Caco-2 (cell line): Measurements from ENCODE around the gene ZDHHC15. TPM values are rescaled to one million over a fixed set of nuclear protein-coding genes. Genes with fewer than 3 reads are reported as not detected.
"Not testable (repeated sequence)": the region's sequence is repeated elsewhere in the genome, so short reads cannot be mapped to it uniquely, and the experiment has no call there.

ENCODE experiments used
- BruUV-seq: library from RNA; stranded (reverse); fragments of 400-500 nt; replicated peaks from 2 replicates; lab custom pipeline; 2021; lab: Mats Ljungman, UMichigan
- CTCF ChIA-PET: fragments of 300-600 bp; sonication (Branson Sonifier 250); formaldehyde crosslinking; loops from one replicate; lab custom pipeline; 2022; ENCODE audit warnings: antibody characterized with exemption; lab: Charles Lee
- POLR2A ChIA-PET: fragments of 300-600 bp; sonication (Branson Sonifier 250); formaldehyde crosslinking; loops from one replicate; lab custom pipeline; 2022; ENCODE audit warnings: antibody characterized with exemption; lab: Charles Lee
- DNase-seq, 2 experiments: peaks; one replicate each; pipeline versions ENCODE4 v3.0.0 to v3.0.0-alpha.2; 2020 to 2022
- H3K27me3 ChIP-seq: replicated peaks from 2 replicates; pipeline ENCODE4 v1.6.0; 2011; ENCODE audit warnings: low read length; ENCODE audit not compliant: control insufficient read depth, insufficient read depth
- H3K36me3 ChIP-seq: 2 replicates; pipeline ENCODE4 v1.5.1; 2011; ENCODE audit warnings: low read length; ENCODE audit not compliant: control insufficient read depth, insufficient read depth
- H3K4me1 ChIP-seq: fragments of 250-450 bp; sonication (Bioruptor Pico); 2 replicates; pipeline ENCODE4 v1.5.1; 2020; ENCODE audit warnings: mild to moderate bottlenecking
- H3K4me3 ChIP-seq: 2 replicates; pipeline ENCODE4 v1.5.1; 2011; ENCODE audit warnings: low read depth, mild to moderate bottlenecking, control low read depth, low read length
- H3K9me3 ChIP-seq: fragments of 250-450 bp; sonication (Bioruptor Pico); 2 replicates; pipeline ENCODE4 v1.5.1; 2020; ENCODE audit warnings: mild to moderate bottlenecking, moderate library complexity
- H3K27ac Mint-ChIP-seq: one replicate; pipeline ENCODE4 v1.8.0; 2022; ENCODE audit warnings: mixed read lengths; ENCODE audit not compliant: unreplicated experiment
- H3K27me3 Mint-ChIP-seq: one replicate; pipeline ENCODE4 v1.8.0; 2022; ENCODE audit warnings: mixed read lengths; ENCODE audit not compliant: insufficient read depth, unreplicated experiment
- H3K36me3 Mint-ChIP-seq: one replicate; pipeline ENCODE4 v1.8.0; 2022; ENCODE audit warnings: mild to moderate bottlenecking, mixed read lengths; ENCODE audit not compliant: insufficient read depth, unreplicated experiment
- H3K4me1 Mint-ChIP-seq: one replicate; pipeline ENCODE4 v1.8.0; 2022; ENCODE audit warnings: low read depth, mixed read lengths; ENCODE audit not compliant: unreplicated experiment
- H3K4me3 Mint-ChIP-seq: one replicate; pipeline ENCODE4 v1.8.0; 2022; ENCODE audit warnings: mild to moderate bottlenecking, moderate library complexity, mixed read lengths; ENCODE audit not compliant: unreplicated experiment
- H3K9me3 Mint-ChIP-seq: one replicate; pipeline ENCODE4 v1.8.0; 2022; ENCODE audit warnings: mixed read lengths; ENCODE audit not compliant: unreplicated experiment
- intact Hi-C: fragments of 100-400 bp; cut with micrococcal nuclease; formaldehyde crosslinking; loops from one replicate; pipeline ENCODE4 v1.10.0; 2022; ENCODE audit not compliant: unreplicated experiment
- total RNA-seq: library from RNA; stranded (reverse); gene quantifications from 2 replicates; pipeline ENCODE4 v1.2.3, GENCODE V29; 2022
- TF ChIP-seq, protein P1 (sequence below), 2 experiments: fragments of 200-600 bp in 1 of 2; IDR thresholded peaks; 1 replicate in 1 of 2; 2 replicates in 1 of 2; pipeline versions ENCODE4 v1.5.1 to v1.8.0; 2011 to 2022; ENCODE audit warnings: antibody characterized with exemption in 1 of 2, control low read depth in 1 of 2, inconsistent platforms in 1 of 2, low read depth in 1 of 2, low read length in 1 of 2, mild to moderate bottlenecking in 1 of 2, moderate library complexity in 1 of 2; ENCODE audit not compliant: insufficient read depth in 1 of 2, severe bottlenecking in 1 of 2, unreplicated experiment in 1 of 2

The ZDHHC15 gene
- total RNA-seq, 1 experiment from 2014 or later, result not detected

DNA sequence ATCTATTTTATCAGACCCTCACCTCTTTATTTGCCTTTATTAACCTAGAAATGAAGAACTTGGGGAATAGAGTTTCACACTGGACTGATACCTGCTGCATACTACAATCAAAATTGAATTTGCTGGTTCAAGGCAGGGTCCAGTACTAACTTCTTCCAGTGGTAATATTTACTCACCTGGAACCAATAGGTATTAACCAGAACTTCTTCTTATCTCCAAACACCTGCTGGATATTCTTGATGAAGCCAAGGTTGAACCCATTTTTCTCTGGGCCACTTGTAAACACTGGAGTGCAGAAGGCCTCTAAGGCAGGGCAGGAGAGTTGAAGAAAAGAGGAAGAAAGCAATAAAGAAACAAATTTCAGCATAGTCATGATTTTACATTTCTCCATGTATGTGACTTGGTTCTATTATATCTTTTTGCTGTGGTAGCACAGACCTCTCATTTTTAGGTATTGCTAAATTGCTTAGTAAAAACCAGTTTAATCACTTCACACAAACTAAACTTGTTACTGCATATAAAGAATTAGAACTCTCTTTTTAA, 101.1 kb downstream of the ZDHHC15 start:
- ChIA-PET POLR2A (no interaction called here), CTCF (no interaction called here)
- H3K27ac Mint-ChIP-seq, result no peak overlapping the region
- H3K4me1 ChIP-seq, result no peaks in the 10 kb centered on the region
- H3K9me3 Mint-ChIP-seq, result no peaks in the 10 kb centered on the region
- no peaks in the 10 kb centered on the region for H3K9me3 ChIP-seq
- no peaks in the 10 kb centered on the region for H3K27me3 ChIP-seq
- no peak overlapping the region for H3K4me3 ChIP-seq
- intact Hi-C loops, result no loop called here
- TF ChIP-seq, protein P1, sequence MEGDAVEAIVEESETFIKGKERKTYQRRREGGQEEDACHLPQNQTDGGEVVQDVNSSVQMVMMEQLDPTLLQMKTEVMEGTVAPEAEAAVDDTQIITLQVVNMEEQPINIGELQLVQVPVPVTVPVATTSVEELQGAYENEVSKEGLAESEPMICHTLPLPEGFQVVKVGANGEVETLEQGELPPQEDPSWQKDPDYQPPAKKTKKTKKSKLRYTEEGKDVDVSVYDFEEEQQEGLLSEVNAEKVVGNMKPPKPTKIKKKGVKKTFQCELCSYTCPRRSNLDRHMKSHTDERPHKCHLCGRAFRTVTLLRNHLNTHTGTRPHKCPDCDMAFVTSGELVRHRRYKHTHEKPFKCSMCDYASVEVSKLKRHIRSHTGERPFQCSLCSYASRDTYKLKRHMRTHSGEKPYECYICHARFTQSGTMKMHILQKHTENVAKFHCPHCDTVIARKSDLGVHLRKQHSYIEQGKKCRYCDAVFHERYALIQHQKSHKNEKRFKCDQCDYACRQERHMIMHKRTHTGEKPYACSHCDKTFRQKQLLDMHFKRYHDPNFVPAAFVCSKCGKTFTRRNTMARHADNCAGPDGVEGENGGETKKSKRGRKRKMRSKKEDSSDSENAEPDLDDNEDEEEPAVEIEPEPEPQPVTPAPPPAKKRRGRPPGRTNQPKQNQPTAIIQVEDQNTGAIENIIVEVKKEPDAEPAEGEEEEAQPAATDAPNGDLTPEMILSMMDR (IDR thresholded peaks at IDR 0.05; ENCODE audit: insufficient read depth in 1 of 2, low read depth in 1 of 2, low read length in 1 of 2, severe bottlenecking in 1 of 2, unreplicated experiment in 1 of 2), result no peak
- H3K36me3 ChIP-seq, result no peaks in the 10 kb centered on the region
- no TSS peak for BruUV-seq
- H3K36me3 Mint-ChIP-seq, result no peaks in the 10 kb centered on the region
- no peak for DNase-seq
- no peaks in the 10 kb centered on the region for H3K27me3 Mint-ChIP-seq
- no peaks in the 10 kb centered on the region for H3K4me1 Mint-ChIP-seq
- H3K4me3 Mint-ChIP-seq, result no peak overlapping the region

DNA sequence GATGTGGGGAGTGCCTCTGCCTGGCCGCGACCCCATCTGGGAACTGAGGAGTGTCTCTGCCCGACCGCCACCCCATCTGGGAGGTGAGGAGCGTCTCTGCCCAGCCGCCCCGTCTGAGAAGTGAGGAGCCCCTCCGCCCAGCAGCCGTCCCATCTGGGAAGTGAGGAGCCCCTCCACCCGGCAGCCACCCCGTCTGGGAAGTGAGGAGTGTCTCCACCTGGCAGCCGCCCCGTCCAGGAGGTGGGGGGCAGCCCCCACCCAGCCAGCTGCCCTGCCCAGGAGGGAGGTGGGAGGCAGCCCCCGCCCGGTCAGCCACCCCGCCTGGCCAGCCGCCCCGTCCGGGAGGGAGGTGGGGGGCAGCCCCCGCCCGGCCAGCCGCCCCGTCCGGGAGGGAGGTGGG, 115.7 kb downstream of the ZDHHC15 start:
- H3K4me1 ChIP-seq, CTCF ChIA-PET, H3K4me1 Mint-ChIP-seq, H3K4me3 Mint-ChIP-seq, H3K4me3 ChIP-seq, H3K36me3 ChIP-seq, intact Hi-C loops, H3K9me3 Mint-ChIP-seq, H3K9me3 ChIP-seq, H3K27ac Mint-ChIP-seq, POLR2A ChIA-PET, H3K27me3 ChIP-seq, H3K27me3 Mint-ChIP-seq, DNase-seq, BruUV-seq, H3K36me3 Mint-ChIP-seq: not testable (repeated sequence)

DNA sequence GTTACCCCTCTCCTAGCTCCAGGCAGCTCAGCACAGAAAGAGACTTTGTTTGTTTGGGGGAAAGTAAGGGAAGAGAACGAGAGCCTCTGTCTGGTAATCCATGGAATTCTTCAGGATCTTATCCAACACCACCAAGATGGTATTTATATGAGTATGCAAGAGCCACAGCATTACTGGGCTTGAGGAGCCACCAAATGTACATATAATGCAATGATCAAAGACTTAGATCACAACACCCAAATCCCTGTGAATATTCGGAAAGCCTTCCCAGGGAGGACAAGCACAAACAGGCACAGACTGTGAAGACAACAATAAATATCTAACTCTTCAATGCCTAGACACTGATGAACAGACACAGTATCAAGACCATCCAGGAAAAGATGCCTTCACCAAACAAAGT, 132.4 kb downstream of the ZDHHC15 start:
- Histone ChIP-seq H3K4me3 (no peak overlapping the region), H3K4me1 (no peaks in the 10 kb centered on the region), H3K27me3 (no peaks in the 10 kb centered on the region), H3K9me3 (no peaks in the 10 kb centered on the region), H3K36me3 (no peaks in the 10 kb centered on the region)
- Mint-ChIP-seq H3K27me3 (no peaks in the 10 kb centered on the region), H3K4me1 (no peaks in the 10 kb centered on the region), H3K36me3 (no peaks in the 10 kb centered on the region), H3K27ac (no peak overlapping the region), H3K9me3 (peaks cover 14% of the 10 kb centered on the region), H3K4me3 (no peak overlapping the region)
- ChIA-PET CTCF (no interaction called here), POLR2A (no interaction called here)
- no peak for DNase-seq
- intact Hi-C loops, result no loop called here
- TF ChIP-seq, protein P1 (IDR thresholded peaks at IDR 0.05; ENCODE audit: insufficient read depth in 1 of 2, low read depth in 1 of 2, low read length in 1 of 2, severe bottlenecking in 1 of 2, unreplicated experiment in 1 of 2), result no peak
- no TSS peak for BruUV-seq

DNA sequence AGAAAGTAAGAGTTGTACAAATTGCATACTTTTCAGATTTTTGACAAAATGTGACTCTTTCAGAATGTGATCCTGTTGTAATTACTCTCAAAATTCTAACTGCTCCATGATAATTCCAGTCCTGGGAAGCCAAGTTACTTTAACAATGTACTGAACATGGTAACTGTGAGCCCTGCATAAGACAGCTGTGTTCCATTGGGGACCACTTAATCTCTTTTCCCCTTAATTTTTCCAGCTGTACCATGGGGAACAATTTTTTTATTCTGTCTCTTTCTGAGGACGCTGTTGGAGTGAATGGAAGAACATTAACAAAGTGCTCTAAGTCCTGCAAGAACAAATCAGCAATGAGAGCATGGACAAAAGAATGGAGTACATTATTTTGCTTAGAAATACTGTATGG, 153.1 kb downstream of the ZDHHC15 start:
- Mint-ChIP-seq H3K4me3 (no peak overlapping the region), H3K9me3 (no peaks in the 10 kb centered on the region), H3K27ac (no peak overlapping the region), H3K27me3 (no peaks in the 10 kb centered on the region), H3K4me1 (no peaks in the 10 kb centered on the region), H3K36me3 (no peaks in the 10 kb centered on the region)
- POLR2A ChIA-PET, result no interaction called here
- H3K9me3 ChIP-seq, result no peaks in the 10 kb centered on the region
- no peaks in the 10 kb centered on the region for H3K36me3 ChIP-seq
- CTCF ChIA-PET, result no interaction called here
- TF ChIP-seq, protein P1 (IDR thresholded peaks at IDR 0.05; ENCODE audit: insufficient read depth in 1 of 2, low read depth in 1 of 2, low read length in 1 of 2, severe bottlenecking in 1 of 2, unreplicated experiment in 1 of 2), result no peak
- no TSS peak for BruUV-seq
- no peak for DNase-seq
- 0 out of 2 replicates have a peak, but pooled peaks cover 3% of the 10 kb centered on the region for H3K4me1 ChIP-seq
- no peaks in the 10 kb centered on the region for H3K27me3 ChIP-seq
- H3K4me3 ChIP-seq, result no peak overlapping the region
- intact Hi-C loops, result no loop called here
